Calu3 (cell line): Measurements from ENCODE around the gene PPP2R1B. TPM values are rescaled to one million over a fixed set of nuclear protein-coding genes. Genes with fewer than 3 reads are reported as not detected.

ENCODE experiments used
- BruUV-seq: library from RNA; stranded (reverse); fragments of 400-500 nt; replicated peaks from 2 replicates; lab custom pipeline; 2021; lab: Mats Ljungman, UMichigan
- CTCF ChIA-PET: fragments of 300-600 bp; sonication (Branson Sonifier 250); formaldehyde crosslinking; loops from one replicate; lab custom pipeline; 2022; ENCODE audit warnings: antibody characterized with exemption; lab: Charles Lee
- DNase-seq: peaks from one replicate; pipeline ENCODE4 v3.0.0; 2022
- H3K27ac Mint-ChIP-seq: one replicate; pipeline ENCODE4 v1.8.0; 2022; ENCODE audit warnings: mixed read lengths; ENCODE audit not compliant: unreplicated experiment
- H3K27me3 Mint-ChIP-seq: one replicate; pipeline ENCODE4 v1.8.0; 2022; ENCODE audit warnings: mixed read lengths; ENCODE audit not compliant: unreplicated experiment
- H3K36me3 Mint-ChIP-seq: one replicate; pipeline ENCODE4 v1.8.0; 2022; ENCODE audit warnings: mild to moderate bottlenecking, moderate library complexity, mixed read lengths; ENCODE audit not compliant: insufficient read depth, unreplicated experiment
- H3K4me1 Mint-ChIP-seq: one replicate; pipeline ENCODE4 v1.8.0; 2022; ENCODE audit warnings: mild to moderate bottlenecking, low read depth, mixed read lengths; ENCODE audit not compliant: unreplicated experiment
- H3K4me3 Mint-ChIP-seq: one replicate; pipeline ENCODE4 v1.8.0; 2022; ENCODE audit warnings: mild to moderate bottlenecking, low read depth, moderate library complexity, mixed read lengths; ENCODE audit not compliant: unreplicated experiment
- H3K9me3 Mint-ChIP-seq: one replicate; pipeline ENCODE4 v1.8.0; 2022; ENCODE audit warnings: low read depth, mixed read lengths; ENCODE audit not compliant: unreplicated experiment
- CTCF ChIP-seq: fragments of 200-600 bp; IDR thresholded peaks from one replicate; pipeline ENCODE4 v1.8.0; 2022; ENCODE audit warnings: antibody characterized with exemption; ENCODE audit not compliant: unreplicated experiment
- intact Hi-C: fragments of 100-400 bp; cut with micrococcal nuclease; formaldehyde crosslinking; loops from one replicate; pipeline ENCODE4 v1.10.0; 2022; ENCODE audit not compliant: unreplicated experiment
- total RNA-seq: library from RNA; stranded (reverse); gene quantifications from 2 replicates; pipeline ENCODE4 v1.2.3, GENCODE V29; 2022

The PPP2R1B gene
- total RNA-seq, 1 experiment from 2014 or later, result 24.0 TPM

GRCh38 chr11:111737444-111738210 is 28.6 kb downstream of the PPP2R1B start:
- CTCF ChIA-PET, result no interaction called here
- H3K27me3 Mint-ChIP-seq, result no peaks in the 10 kb centered on the region
- no peaks in the 10 kb centered on the region for H3K9me3 Mint-ChIP-seq
- intact Hi-C loops, result no loop called here
- peaks cover 16% of the 10 kb centered on the region for H3K36me3 Mint-ChIP-seq
- H3K4me1 Mint-ChIP-seq, result no peaks in the 10 kb centered on the region
- H3K27ac Mint-ChIP-seq, result no peak overlapping the region
- BruUV-seq, result no TSS peak
- no peak for DNase-seq
- TF ChIP-seq CTCF, result no peak
- no peak overlapping the region for H3K4me3 Mint-ChIP-seq

GRCh38 chr11:111736621-111737443 is 29.4 kb downstream of the PPP2R1B start:
- peaks cover 16% of the 10 kb centered on the region for H3K36me3 Mint-ChIP-seq
- DNase-seq, result no peak
- no peaks in the 10 kb centered on the region for H3K9me3 Mint-ChIP-seq
- intact Hi-C loops, result no loop called here
- no peaks in the 10 kb centered on the region for H3K4me1 Mint-ChIP-seq
- no peak overlapping the region for H3K27ac Mint-ChIP-seq
- H3K4me3 Mint-ChIP-seq, result no peak overlapping the region
- CTCF ChIA-PET, result no interaction called here
- TF ChIP-seq CTCF, result no peak
- BruUV-seq, result no TSS peak
- H3K27me3 Mint-ChIP-seq, result no peaks in the 10 kb centered on the region

GRCh38 chr11:111736181-111736590 is 30.0 kb downstream of the PPP2R1B start:
- no TSS peak for BruUV-seq
- DNase-seq, result no peak
- no peaks in the 10 kb centered on the region for H3K27me3 Mint-ChIP-seq
- intact Hi-C loops, result no loop called here
- peaks cover 16% of the 10 kb centered on the region for H3K36me3 Mint-ChIP-seq
- CTCF ChIA-PET, result no interaction called here
- no peaks in the 10 kb centered on the region for H3K4me1 Mint-ChIP-seq
- H3K9me3 Mint-ChIP-seq, result no peaks in the 10 kb centered on the region
- H3K27ac Mint-ChIP-seq, result no peak overlapping the region
- TF ChIP-seq CTCF, result no peak
- H3K4me3 Mint-ChIP-seq, result no peak overlapping the region

GRCh38 chr11:111735262-111736116 is 30.7 kb downstream of the PPP2R1B start:
- H3K4me3 Mint-ChIP-seq, result no peak overlapping the region

More at GRCh38 chr11:111735262-111736116, 30.7 kb downstream of the PPP2R1B start:
- intact Hi-C loops, result no loop called here
- TF ChIP-seq CTCF, result no peak
- no TSS peak for BruUV-seq
- Mint-ChIP-seq H3K9me3 (no peaks in the 10 kb centered on the region), H3K27ac (no peak overlapping the region), H3K4me1 (no peaks in the 10 kb centered on the region), H3K36me3 (peaks cover 9% of the 10 kb centered on the region), H3K27me3 (no peaks in the 10 kb centered on the region)
- CTCF ChIA-PET, result no interaction called here
- DNase-seq, result no peak
